Measurements from ENCODE around the gene RSPH4A.
A peak's percentile ranks its signal among the peaks of the same experiment; 100 is the strongest.

RSPH4A gene

GRCh38 chr6:116615937-116616736 is at the start of gene RSPH4A:
Gene RSPH4A, plus strand, starts transcription at chr6:116616479. Its CDS starts 145 bp downstream, at chr6:116616624.
- Histone ChIP-seq H3K4me1 (peaks cover 3% of the 10 kb centered on the region), H3K79me2 (no peaks in the 10 kb centered on the region), H2AFZ (peak within 1 kb of the TSS; percentile 92), H3K9ac (no peak within 1 kb of the TSS), H3K4me3 (ENCODE audit: low read depth, low read length) (peak within 1 kb of the TSS; percentile 88), H3K27ac (peak within 1 kb of the TSS; percentile 72), H3K4me2 (ENCODE audit: low read length) (peak within 1 kb of the TSS; percentile 88), H3K27me3 (ENCODE audit: control insufficient read depth, insufficient read depth, low read length) (no peaks in the 10 kb centered on the region), H3K36me3 (ENCODE audit: control insufficient read depth, insufficient read depth, low read length) (no peaks in the 10 kb centered on the region), H3K9me3 (ENCODE audit: control insufficient read depth, low read length) (no peaks in the 10 kb centered on the region)
- peak; percentile 33 for TF ChIP-seq CTCF (IDR thresholded peaks at IDR 0.05)

- Histone ChIP-seq H3K27me3 (ENCODE audit: control insufficient read depth, insufficient read depth, low read length) (no peaks in the 10 kb centered on the region), H3K27ac (no peak overlapping the region), H3K79me2 (peaks cover 17% of the 10 kb centered on the region), H2AFZ (no peak overlapping the region), H3K9me3 (ENCODE audit: control insufficient read depth, low read length) (no peaks in the 10 kb centered on the region), H3K36me3 (ENCODE audit: control insufficient read depth, insufficient read depth, low read length) (no peaks in the 10 kb centered on the region), H3K4me2 (ENCODE audit: low read length) (no peak overlapping the region), H3K9ac (no peak overlapping the region), H3K4me3 (ENCODE audit: low read depth, low read length) (no peak overlapping the region), H3K4me1 (peaks cover 13% of the 10 kb centered on the region)
- no peak for TF ChIP-seq CTCF (IDR thresholded peaks at IDR 0.05)
Measured at GRCh38 chr6:116568111-116568510, 48.2 kb upstream of the RSPH4A start.

- H3K36me3 ChIP-seq (ENCODE audit: control insufficient read depth, insufficient read depth, low read length), result no peaks in the 10 kb centered on the region
- no peak for TF ChIP-seq CTCF (IDR thresholded peaks at IDR 0.05)
- no peak overlapping the region for H3K4me2 ChIP-seq (ENCODE audit: low read length)
- no peak overlapping the region for H3K4me3 ChIP-seq (ENCODE audit: low read depth, low read length)
- no peaks in the 10 kb centered on the region for H3K9me3 ChIP-seq (ENCODE audit: control insufficient read depth, low read length)
- no peak overlapping the region for H2AFZ ChIP-seq
- no peaks in the 10 kb centered on the region for H3K27me3 ChIP-seq (ENCODE audit: control insufficient read depth, insufficient read depth, low read length)
- H3K4me1 ChIP-seq, result peaks cover 16% of the 10 kb centered on the region
- H3K9ac ChIP-seq, result no peak overlapping the region
- H3K27ac ChIP-seq, result no peak overlapping the region
- peaks cover 25% of the 10 kb centered on the region for H3K79me2 ChIP-seq
Measured at GRCh38 chr6:116568821-116569755, 47.2 kb upstream of the RSPH4A start.

DNA sequence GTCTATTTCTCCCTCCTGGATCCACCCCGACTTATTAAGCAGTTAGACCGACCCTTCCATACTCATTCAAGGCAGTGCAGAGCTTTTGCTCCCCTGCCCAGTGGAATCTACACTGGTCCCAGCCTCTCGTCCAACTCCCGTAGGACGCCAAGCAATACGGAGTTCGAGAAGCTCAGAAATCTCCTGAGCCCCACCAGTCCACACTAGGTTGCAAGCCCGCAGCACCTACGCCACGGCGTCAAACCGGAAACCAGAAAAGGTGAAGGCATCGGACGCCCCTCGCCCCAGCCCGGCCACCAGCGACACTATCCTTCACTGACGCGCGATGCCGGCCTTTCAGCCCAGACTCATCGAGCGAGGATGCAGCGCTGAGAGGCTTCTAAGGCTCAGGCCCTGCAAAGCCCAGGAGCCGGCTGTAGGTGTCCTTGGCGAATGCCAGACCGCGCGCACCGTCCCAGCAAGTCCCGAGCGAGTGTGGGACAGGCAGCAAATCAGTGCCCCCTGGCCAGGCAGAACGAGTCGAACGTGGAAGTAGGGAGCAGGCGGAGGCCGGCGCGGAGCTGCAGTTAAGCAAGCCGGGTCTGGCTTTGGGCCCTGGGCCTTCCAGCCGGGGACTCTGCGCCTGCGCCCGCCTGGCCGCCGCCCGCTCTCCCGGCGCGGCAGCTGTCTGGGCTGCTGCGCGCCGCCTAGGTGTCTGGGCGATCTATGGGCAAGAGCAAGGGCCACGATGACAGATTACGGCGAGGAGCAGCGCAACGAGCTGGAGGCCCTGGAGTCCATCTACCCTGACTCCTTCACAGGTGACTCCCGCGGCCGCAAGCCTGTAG is 45.2 kb upstream of the RSPH4A start, which contains the start of gene RWDD1:
TSS of gene RWDD1 (plus strand) at position 649 of the 827 bp plus-strand sequence. CDS start at position 728, 79 bp downstream.
- H3K4me3 ChIP-seq (ENCODE audit: low read depth, low read length), result peak within 1 kb of the TSS; percentile 77
- H3K4me1 ChIP-seq, result peaks cover 16% of the 10 kb centered on the region
- H3K4me2 ChIP-seq (ENCODE audit: low read length), result peak within 1 kb of the TSS; percentile 86
- no peaks in the 10 kb centered on the region for H3K9me3 ChIP-seq (ENCODE audit: control insufficient read depth, low read length)
- H3K79me2 ChIP-seq, result peaks cover 35% of the 10 kb centered on the region
- no peaks in the 10 kb centered on the region for H3K36me3 ChIP-seq (ENCODE audit: control insufficient read depth, insufficient read depth, low read length)
- H3K27ac ChIP-seq, result peak within 1 kb of the TSS; percentile 92
- H3K27me3 ChIP-seq (ENCODE audit: control insufficient read depth, insufficient read depth, low read length), result no peaks in the 10 kb centered on the region
- H3K9ac ChIP-seq, result peak within 1 kb of the TSS; percentile 91
- peak within 1 kb of the TSS; percentile 93 for H2AFZ ChIP-seq
- TF ChIP-seq CTCF (IDR thresholded peaks at IDR 0.05), result peak; percentile 29
